Breast epithelium (tissue), 3 donors: ENCODE measurements around the gene CLEC11A.

ENCODE experiments used
- CTCF ChIP-seq, 3 donors: fragments of 450-650 bp; IDR thresholded peaks; one replicate each; pipeline ENCODE4 v1.5.1; 2016 to 2017; ENCODE audit warnings: antibody characterized with exemption in 3 of 3, mild to moderate bottlenecking in 3 of 3, moderate library complexity in 3 of 3
- POLR2A ChIP-seq: fragments of 450-650 bp; IDR thresholded peaks from one replicate; pipeline ENCODE4 v1.6.1; 2016; ENCODE audit warnings: antibody characterized with exemption, mild to moderate bottlenecking, moderate library complexity
- POLR2AphosphoS5 ChIP-seq, 3 donors: sonication (generic); formaldehyde crosslinking; IDR thresholded peaks; one replicate each; pipeline ENCODE4 v1.6.1; 2017; ENCODE audit warnings: antibody characterized with exemption in 3 of 3

- no peak for TF ChIP-seq POLR2A
- no peak for TF ChIP-seq CTCF (IDR thresholded peaks at IDR 0.05)
- TF ChIP-seq POLR2AphosphoS5 (IDR thresholded peaks at IDR 0.05) = no peak
Measured at GRCh38 chr19:50712833-50713232, 10.3 kb upstream of the CLEC11A start.
